Natural killer cell (primary cell): ENCODE measurements around the gene DDX31. TPM values are rescaled to one million over a fixed set of nuclear protein-coding genes. Genes with fewer than 3 reads are reported as not detected.

ENCODE experiments used
- ATAC-seq, 3 donors: fragments of 150-1000 bp in 2 of 3; fragments of 200-7000 bp in 1 of 3; cut with Tn5 transposase; 1 replicate in 1 of 3; 2 replicates in 2 of 3; pipeline ENCODE4 v1.10.0; 2021; ENCODE audit warnings: mild to moderate bottlenecking in 2 of 3, moderate library complexity in 2 of 3
- DNase-seq, 2 donors: peaks; one replicate each; pipeline versions ENCODE4 v3.0.0 to v3.0.0-alpha.2; 2013 to 2021; ENCODE audit warnings: mixed read lengths in 1 of 2
- H3K27ac ChIP-seq: one replicate; pipeline ENCODE4 v1.5.1; 2013; ENCODE audit warnings: mild to moderate bottlenecking, low read length
- H3K27me3 ChIP-seq: one replicate; pipeline ENCODE4 v1.6.1; 2013; ENCODE audit warnings: low read length; ENCODE audit not compliant: control insufficient read depth, insufficient read depth
- H3K36me3 ChIP-seq: one replicate; pipeline ENCODE4 v1.6.1; 2013; ENCODE audit warnings: low read length; ENCODE audit not compliant: control insufficient read depth, insufficient read depth
- H3K4me1 ChIP-seq: one replicate; pipeline ENCODE4 v1.6.1; 2013; ENCODE audit warnings: low read length; ENCODE audit not compliant: control insufficient read depth, insufficient read depth
- H3K4me3 ChIP-seq: one replicate; pipeline ENCODE4 v1.5.1; 2013; ENCODE audit warnings: low read length
- H3K9me3 ChIP-seq: one replicate; pipeline ENCODE4 v1.6.1; 2013; ENCODE audit warnings: low read length; ENCODE audit not compliant: control insufficient read depth, insufficient read depth
- H3K27ac Mint-ChIP-seq, 2 donors: one replicate each; pipeline ENCODE4 v1.8.0; 2022; ENCODE audit warnings: mild to moderate bottlenecking in 2 of 2, mixed read lengths in 2 of 2, moderate library complexity in 1 of 2
- H3K27me3 Mint-ChIP-seq, 2 donors: one replicate each; pipeline ENCODE4 v1.8.0; 2022; ENCODE audit warnings: low read depth in 2 of 2, mixed read lengths in 2 of 2
- H3K36me3 Mint-ChIP-seq: one replicate; pipeline ENCODE4 v1.8.0; 2022; ENCODE audit warnings: mixed read lengths
- H3K4me1 Mint-ChIP-seq, 2 donors: one replicate each; pipeline ENCODE4 v1.8.0; 2022; ENCODE audit warnings: mixed read lengths in 2 of 2
- H3K4me3 Mint-ChIP-seq: one replicate; pipeline ENCODE4 v1.8.0; 2022; ENCODE audit warnings: mild to moderate bottlenecking, moderate library complexity, mixed read lengths
- H3K9me3 Mint-ChIP-seq, 2 donors: one replicate each; pipeline ENCODE4 v1.8.0; 2022; ENCODE audit warnings: mixed read lengths in 2 of 2
- WGBS: methylation state at CpG from one replicate; pipeline ENCODE4 v1.1.7; 2013; ENCODE audit warnings: missing lambda C conversion rate; ENCODE audit not compliant: insufficient coverage; 5-methylcytosine and 5-hydroxymethylcytosine counted together
- intact Hi-C: fragments of 100-400 bp; cut with micrococcal nuclease; formaldehyde crosslinking; loops from one replicate; pipeline ENCODE4 v1.14.2; 2022
- total RNA-seq, 4 donors: library from RNA; stranded (reverse); fragments of 120-200 nt in 1 of 4; gene quantifications; one replicate each; pipeline versions ENCODE4 v1.2.3 to v1.2.4, GENCODE V29; 2013 to 2022
- TF ChIP-seq, protein P1 (sequence below): fragments of 200-600 bp; IDR thresholded peaks from one replicate; pipeline ENCODE4 v1.8.0; 2022; ENCODE audit warnings: antibody characterized with exemption

Gene DDX31
- total RNA-seq, 3 donors from 2014 or later (not counting 1 experiment from before 2014, with no cell fraction given): 6.5 to 12.2 (median 11.5) TPM

DNA sequence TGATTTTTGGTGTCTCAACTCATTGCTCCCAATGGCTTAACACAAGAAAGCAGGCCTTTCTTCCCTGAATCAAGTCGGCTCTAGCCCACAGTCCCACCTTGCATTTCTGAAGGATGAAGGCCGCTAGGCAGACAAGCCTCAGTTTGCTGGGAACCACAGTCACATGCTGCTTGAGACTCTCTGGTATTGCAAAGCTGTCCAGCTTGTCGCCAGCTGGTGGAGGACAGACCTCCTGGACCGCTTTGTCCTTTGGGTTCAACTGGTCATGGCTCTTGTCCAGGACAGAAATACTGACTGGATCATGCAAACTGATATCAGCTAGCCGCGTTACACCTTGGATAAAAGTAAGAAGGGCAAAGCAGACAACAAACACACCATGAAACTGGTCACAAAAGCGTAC lies 23.1 kb downstream of the DDX31 start:
- Histone ChIP-seq H3K4me3 (no peak overlapping the region), H3K27me3 (no peaks in the 10 kb centered on the region), H3K27ac (no peak overlapping the region), H3K9me3 (no peaks in the 10 kb centered on the region), H3K36me3 (peaks cover 77% of the 10 kb centered on the region), H3K4me1 (no peaks in the 10 kb centered on the region)
- no peak for ATAC-seq
- Mint-ChIP-seq H3K27me3 (no peaks in the 10 kb centered on the region), H3K36me3 (peaks cover 5% of the 10 kb centered on the region), H3K4me1 (no peaks in the 10 kb centered on the region), H3K27ac (no peak overlapping the region), H3K4me3 (no peak overlapping the region), H3K9me3 (no peaks in the 10 kb centered on the region)
- TF ChIP-seq, protein P1, sequence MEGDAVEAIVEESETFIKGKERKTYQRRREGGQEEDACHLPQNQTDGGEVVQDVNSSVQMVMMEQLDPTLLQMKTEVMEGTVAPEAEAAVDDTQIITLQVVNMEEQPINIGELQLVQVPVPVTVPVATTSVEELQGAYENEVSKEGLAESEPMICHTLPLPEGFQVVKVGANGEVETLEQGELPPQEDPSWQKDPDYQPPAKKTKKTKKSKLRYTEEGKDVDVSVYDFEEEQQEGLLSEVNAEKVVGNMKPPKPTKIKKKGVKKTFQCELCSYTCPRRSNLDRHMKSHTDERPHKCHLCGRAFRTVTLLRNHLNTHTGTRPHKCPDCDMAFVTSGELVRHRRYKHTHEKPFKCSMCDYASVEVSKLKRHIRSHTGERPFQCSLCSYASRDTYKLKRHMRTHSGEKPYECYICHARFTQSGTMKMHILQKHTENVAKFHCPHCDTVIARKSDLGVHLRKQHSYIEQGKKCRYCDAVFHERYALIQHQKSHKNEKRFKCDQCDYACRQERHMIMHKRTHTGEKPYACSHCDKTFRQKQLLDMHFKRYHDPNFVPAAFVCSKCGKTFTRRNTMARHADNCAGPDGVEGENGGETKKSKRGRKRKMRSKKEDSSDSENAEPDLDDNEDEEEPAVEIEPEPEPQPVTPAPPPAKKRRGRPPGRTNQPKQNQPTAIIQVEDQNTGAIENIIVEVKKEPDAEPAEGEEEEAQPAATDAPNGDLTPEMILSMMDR: no peak
- 95% methylated on average over 7 of the region's 7 CpGs for WGBS
- DNase-seq: no peak
- intact Hi-C loops: no loop called here

DNA sequence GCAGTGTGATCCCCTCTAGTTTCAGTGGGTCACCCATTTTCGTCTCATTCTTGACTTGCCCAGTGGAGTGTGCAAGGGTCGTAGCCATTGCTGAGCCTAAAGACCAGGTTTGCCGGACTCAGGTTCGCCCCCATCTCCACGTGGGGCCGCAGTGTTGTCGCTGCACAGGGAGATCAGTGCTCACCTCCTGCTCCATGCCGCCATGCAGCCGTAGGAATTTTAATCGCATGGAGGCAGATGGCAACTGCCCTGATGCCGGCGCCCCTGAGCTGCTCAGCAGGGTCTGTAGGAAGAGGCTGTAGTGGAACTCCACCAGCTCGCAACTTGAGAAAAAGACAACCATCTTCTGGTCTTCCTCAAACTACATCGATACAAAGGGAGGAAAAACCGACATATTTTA lies 24.1 kb downstream of the DDX31 start:
- H3K27me3 Mint-ChIP-seq: no peaks in the 10 kb centered on the region
- no peak for DNase-seq
- no peak overlapping the region for H3K4me3 Mint-ChIP-seq
- H3K4me1 Mint-ChIP-seq: no peaks in the 10 kb centered on the region
- H3K36me3 ChIP-seq: peaks cover 83% of the 10 kb centered on the region
- TF ChIP-seq, protein P1: no peak
- H3K9me3 Mint-ChIP-seq: no peaks in the 10 kb centered on the region
- ATAC-seq: no peak
- 98% methylated on average over 14 of the region's 15 CpGs for WGBS
- intact Hi-C loops: no loop called here
- peaks cover 6% of the 10 kb centered on the region for H3K36me3 Mint-ChIP-seq
- H3K27ac Mint-ChIP-seq: no peak overlapping the region
- no peaks in the 10 kb centered on the region for H3K4me1 ChIP-seq
- H3K9me3 ChIP-seq: no peaks in the 10 kb centered on the region
- H3K4me3 ChIP-seq: no peak overlapping the region
- H3K27ac ChIP-seq: no peak overlapping the region
- no peaks in the 10 kb centered on the region for H3K27me3 ChIP-seq

DNA sequence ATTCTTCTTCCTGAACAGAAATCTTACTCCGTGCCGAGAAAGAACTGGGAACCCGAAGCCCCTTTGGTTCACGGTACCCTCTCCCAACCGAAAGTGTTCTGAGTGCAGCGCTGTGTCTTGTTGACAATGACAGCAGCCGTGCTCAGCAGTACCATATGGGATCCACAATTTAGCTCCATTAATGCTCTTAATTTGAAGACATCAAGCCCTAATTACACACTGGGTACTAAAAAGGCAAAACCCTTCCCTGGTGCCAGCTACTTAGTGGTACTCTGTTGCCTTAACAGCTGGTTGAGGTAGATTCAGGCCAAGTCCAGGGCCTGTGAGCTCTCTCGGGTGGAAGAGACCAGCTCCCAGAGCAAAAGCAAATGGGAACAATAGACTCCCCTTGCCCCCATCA lies 24.5 kb downstream of the DDX31 start:
- H3K9me3 ChIP-seq: no peaks in the 10 kb centered on the region
- H3K27ac Mint-ChIP-seq: no peak overlapping the region
- TF ChIP-seq, protein P1: no peak
- no peaks in the 10 kb centered on the region for H3K27me3 Mint-ChIP-seq
- 98% methylated on average over 8 of the region's 8 CpGs for WGBS
- no peaks in the 10 kb centered on the region for H3K27me3 ChIP-seq
- ATAC-seq: no peak
- no peaks in the 10 kb centered on the region for H3K4me1 Mint-ChIP-seq
- H3K4me1 ChIP-seq: no peaks in the 10 kb centered on the region
- no peak overlapping the region for H3K4me3 Mint-ChIP-seq
- H3K27ac ChIP-seq: no peak overlapping the region
- no peak overlapping the region for H3K4me3 ChIP-seq
- intact Hi-C loops: no loop called here
- peaks cover 6% of the 10 kb centered on the region for H3K36me3 Mint-ChIP-seq
- H3K36me3 ChIP-seq: peaks cover 82% of the 10 kb centered on the region
- no peaks in the 10 kb centered on the region for H3K9me3 Mint-ChIP-seq
- no peak for DNase-seq

DNA sequence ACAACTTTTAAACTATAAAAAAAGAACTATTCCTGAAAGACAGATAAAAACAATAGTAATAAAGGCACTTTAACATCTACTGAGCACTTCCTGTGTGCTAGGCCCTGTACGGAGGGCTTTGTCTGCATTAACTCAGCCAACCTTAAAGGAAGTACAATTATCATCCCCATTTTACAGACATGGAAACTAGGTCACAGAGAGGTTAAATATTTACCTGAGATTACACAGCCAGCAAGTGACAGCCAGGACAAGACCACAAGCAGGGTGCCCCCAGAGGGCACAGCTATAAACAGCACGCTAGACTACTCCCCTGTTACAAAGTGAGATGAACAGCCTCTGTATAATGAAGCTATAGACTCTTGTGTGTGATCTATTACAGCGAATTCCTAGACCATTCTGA lies 25.5 kb downstream of the DDX31 start:
- Histone ChIP-seq H3K27me3 (no peaks in the 10 kb centered on the region), H3K4me1 (no peaks in the 10 kb centered on the region), H3K27ac (no peak overlapping the region), H3K36me3 (peaks cover 88% of the 10 kb centered on the region), H3K4me3 (no peak overlapping the region), H3K9me3 (no peaks in the 10 kb centered on the region)
- Mint-ChIP-seq H3K9me3 (no peaks in the 10 kb centered on the region), H3K36me3 (peaks cover 6% of the 10 kb centered on the region), H3K27me3 (no peaks in the 10 kb centered on the region), H3K4me1 (no peaks in the 10 kb centered on the region), H3K4me3 (no peak overlapping the region), H3K27ac (no peak overlapping the region)
- DNase-seq: no peak
- no peak for ATAC-seq
- intact Hi-C loops: no loop called here
- TF ChIP-seq, protein P1: no peak
- WGBS: 83% methylated on average over 3 of the region's 3 CpGs
